GM23338 (cell line): ENCODE results near the gene SLCO3A1.

ENCODE experiments used
- EZH2 ChIP-seq: fragments of 200-600 bp; sonication (generic); IDR thresholded peaks from one replicate; pipeline ENCODE4 v1.8.0; 2017; ENCODE audit warnings: antibody characterized with exemption, mild to moderate bottlenecking, low read depth; ENCODE audit not compliant: unreplicated experiment
- EZH2phosphoT487 ChIP-seq: fragments of 200-600 bp; sonication (generic); IDR thresholded peaks from one replicate; pipeline ENCODE4 v1.8.1; 2018; ENCODE audit warnings: antibody characterized with exemption; ENCODE audit not compliant: unreplicated experiment
- JUNB ChIP-seq: IDR thresholded peaks from one replicate; pipeline ENCODE4 v1.6.1; 2016; ENCODE audit warnings: antibody characterized with exemption; ENCODE audit not compliant: unreplicated experiment
- POLR2AphosphoS5 ChIP-seq: IDR thresholded peaks from 2 replicates; pipeline ENCODE4 v1.6.1; 2016; ENCODE audit warnings: antibody characterized with exemption, low read depth
- TF ChIP-seq, protein P1 (sequence below), 2 experiments: fragments of 200-600 bp in 1 of 2; sonication (generic) in 1 of 2; conservative IDR thresholded peaks; 2 replicates each; pipeline versions ENCODE4 v1.5.1 to v1.6.1; 2016 to 2017; ENCODE audit warnings: antibody characterized with exemption in 2 of 2, low read depth in 2 of 2, mild to moderate bottlenecking in 2 of 2, moderate library complexity in 1 of 2
- TF ChIP-seq, protein P2 (sequence below): IDR thresholded peaks from one replicate; pipeline ENCODE4 v1.6.1; 2018; ENCODE audit warnings: antibody characterized with exemption; ENCODE audit not compliant: unreplicated experiment

DNA sequence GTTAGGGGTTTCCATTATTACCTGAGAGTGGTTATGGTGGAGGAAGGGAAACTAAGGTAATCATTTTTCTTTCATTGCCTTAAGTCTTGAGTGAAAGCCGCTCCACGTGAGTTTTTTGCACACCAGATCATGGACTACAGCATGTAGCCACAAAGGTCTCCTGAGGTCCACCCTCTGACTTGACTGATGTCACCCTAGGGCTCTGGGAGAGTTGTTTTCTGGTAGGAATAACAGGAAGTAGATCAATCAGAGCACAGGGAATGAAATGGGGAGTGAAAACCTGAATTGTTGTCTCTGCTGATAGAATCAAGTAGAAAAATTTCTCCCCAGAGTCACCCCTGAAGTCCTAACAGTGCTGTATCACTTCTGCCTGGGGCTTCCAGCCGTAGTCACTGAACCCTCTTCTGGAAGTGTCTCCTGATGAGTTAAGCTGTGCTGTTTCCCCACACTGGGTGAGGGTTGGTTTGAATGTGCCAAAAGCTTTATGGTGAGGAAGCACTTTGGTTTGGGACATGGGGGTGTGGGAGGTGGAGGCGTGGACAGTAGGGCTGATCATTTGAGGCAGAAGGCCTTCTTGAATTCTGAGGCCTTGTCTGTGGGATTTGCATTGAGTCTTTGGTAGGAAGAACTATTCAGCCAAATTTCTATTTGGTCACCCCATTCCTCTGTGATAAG is 64.3 kb downstream of the SLCO3A1 start:
- TF ChIP-seq, protein P1, sequence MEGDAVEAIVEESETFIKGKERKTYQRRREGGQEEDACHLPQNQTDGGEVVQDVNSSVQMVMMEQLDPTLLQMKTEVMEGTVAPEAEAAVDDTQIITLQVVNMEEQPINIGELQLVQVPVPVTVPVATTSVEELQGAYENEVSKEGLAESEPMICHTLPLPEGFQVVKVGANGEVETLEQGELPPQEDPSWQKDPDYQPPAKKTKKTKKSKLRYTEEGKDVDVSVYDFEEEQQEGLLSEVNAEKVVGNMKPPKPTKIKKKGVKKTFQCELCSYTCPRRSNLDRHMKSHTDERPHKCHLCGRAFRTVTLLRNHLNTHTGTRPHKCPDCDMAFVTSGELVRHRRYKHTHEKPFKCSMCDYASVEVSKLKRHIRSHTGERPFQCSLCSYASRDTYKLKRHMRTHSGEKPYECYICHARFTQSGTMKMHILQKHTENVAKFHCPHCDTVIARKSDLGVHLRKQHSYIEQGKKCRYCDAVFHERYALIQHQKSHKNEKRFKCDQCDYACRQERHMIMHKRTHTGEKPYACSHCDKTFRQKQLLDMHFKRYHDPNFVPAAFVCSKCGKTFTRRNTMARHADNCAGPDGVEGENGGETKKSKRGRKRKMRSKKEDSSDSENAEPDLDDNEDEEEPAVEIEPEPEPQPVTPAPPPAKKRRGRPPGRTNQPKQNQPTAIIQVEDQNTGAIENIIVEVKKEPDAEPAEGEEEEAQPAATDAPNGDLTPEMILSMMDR (conservative IDR thresholded peaks at IDR 0.05; ENCODE audit: low read depth in 2 of 2) = no peak
- TF ChIP-seq EZH2phosphoT487 = no peak
- TF ChIP-seq EZH2 = no peak
- TF ChIP-seq, protein P2, sequence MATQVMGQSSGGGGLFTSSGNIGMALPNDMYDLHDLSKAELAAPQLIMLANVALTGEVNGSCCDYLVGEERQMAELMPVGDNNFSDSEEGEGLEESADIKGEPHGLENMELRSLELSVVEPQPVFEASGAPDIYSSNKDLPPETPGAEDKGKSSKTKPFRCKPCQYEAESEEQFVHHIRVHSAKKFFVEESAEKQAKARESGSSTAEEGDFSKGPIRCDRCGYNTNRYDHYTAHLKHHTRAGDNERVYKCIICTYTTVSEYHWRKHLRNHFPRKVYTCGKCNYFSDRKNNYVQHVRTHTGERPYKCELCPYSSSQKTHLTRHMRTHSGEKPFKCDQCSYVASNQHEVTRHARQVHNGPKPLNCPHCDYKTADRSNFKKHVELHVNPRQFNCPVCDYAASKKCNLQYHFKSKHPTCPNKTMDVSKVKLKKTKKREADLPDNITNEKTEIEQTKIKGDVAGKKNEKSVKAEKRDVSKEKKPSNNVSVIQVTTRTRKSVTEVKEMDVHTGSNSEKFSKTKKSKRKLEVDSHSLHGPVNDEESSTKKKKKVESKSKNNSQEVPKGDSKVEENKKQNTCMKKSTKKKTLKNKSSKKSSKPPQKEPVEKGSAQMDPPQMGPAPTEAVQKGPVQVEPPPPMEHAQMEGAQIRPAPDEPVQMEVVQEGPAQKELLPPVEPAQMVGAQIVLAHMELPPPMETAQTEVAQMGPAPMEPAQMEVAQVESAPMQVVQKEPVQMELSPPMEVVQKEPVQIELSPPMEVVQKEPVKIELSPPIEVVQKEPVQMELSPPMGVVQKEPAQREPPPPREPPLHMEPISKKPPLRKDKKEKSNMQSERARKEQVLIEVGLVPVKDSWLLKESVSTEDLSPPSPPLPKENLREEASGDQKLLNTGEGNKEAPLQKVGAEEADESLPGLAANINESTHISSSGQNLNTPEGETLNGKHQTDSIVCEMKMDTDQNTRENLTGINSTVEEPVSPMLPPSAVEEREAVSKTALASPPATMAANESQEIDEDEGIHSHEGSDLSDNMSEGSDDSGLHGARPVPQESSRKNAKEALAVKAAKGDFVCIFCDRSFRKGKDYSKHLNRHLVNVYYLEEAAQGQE = no peak
- TF ChIP-seq JUNB = no peak
- TF ChIP-seq POLR2AphosphoS5 = no peak
